A673 (cell line): Measurements from ENCODE around the gene KCMF1. TPM values are rescaled to one million over a fixed set of nuclear protein-coding genes. Genes with fewer than 3 reads are reported as not detected.

Experiments used
- BruUV-seq: library from RNA; stranded (reverse); fragments of 400-500 nt; replicated peaks from 2 replicates; lab custom pipeline; 2021; lab: Mats Ljungman, UMichigan
- CTCF ChIA-PET: fragments of 300-600 bp; sonication (Branson Sonifier 250); formaldehyde crosslinking; loops from one replicate; lab custom pipeline; 2022; ENCODE audit warnings: antibody characterized with exemption; lab: Charles Lee
- POLR2A ChIA-PET: fragments of 300-600 bp; sonication (Branson Sonifier 250); formaldehyde crosslinking; loops from one replicate; lab custom pipeline; 2022; ENCODE audit warnings: antibody characterized with exemption; ENCODE audit not compliant: low non-redundant PET; lab: Charles Lee
- DNase-seq: peaks from one replicate; pipeline ENCODE4 v3.0.0-alpha.2; 2015; ENCODE audit warnings: low spot score
- H3K27ac ChIP-seq: fragments of 200-600 bp; sonication (generic); 2 replicates; pipeline ENCODE4 v1.5.1; 2016; ENCODE audit warnings: mixed run types, low read depth, mild to moderate bottlenecking, mixed read lengths, antibody characterized with exemption, low read length; ENCODE audit not compliant: poor library complexity, severe bottlenecking
- H3K27me3 ChIP-seq: fragments of 200-600 bp; sonication (generic); replicated peaks from 2 replicates; pipeline ENCODE4 v1.6.1; 2017; ENCODE audit warnings: mixed run types, low read depth, mild to moderate bottlenecking, mixed read lengths, antibody characterized with exemption, low read length; ENCODE audit not compliant: insufficient read depth, poor library complexity
- H3K36me3 ChIP-seq: fragments of 200-600 bp; sonication (generic); 2 replicates; pipeline ENCODE4 v1.6.1; 2016; ENCODE audit warnings: mixed run types, mild to moderate bottlenecking, mixed read lengths, antibody characterized with exemption, low read length; ENCODE audit not compliant: insufficient read depth, poor library complexity, severe bottlenecking
- H3K4me1 ChIP-seq: fragments of 200-600 bp; sonication (generic); 2 replicates; pipeline ENCODE4 v1.6.1; 2017; ENCODE audit warnings: mixed run types, mild to moderate bottlenecking, mixed read lengths, antibody characterized with exemption, low read length; ENCODE audit not compliant: insufficient read depth, poor library complexity, severe bottlenecking
- H3K4me3 ChIP-seq: fragments of 200-600 bp; sonication (generic); 2 replicates; pipeline ENCODE4 v1.5.1; 2016; ENCODE audit warnings: low read depth, mixed run types, mild to moderate bottlenecking, mixed read lengths, low read length; ENCODE audit not compliant: poor library complexity, severe bottlenecking
- H3K9me3 ChIP-seq: fragments of 200-600 bp; sonication (generic); 2 replicates; pipeline ENCODE4 v1.6.1; 2016; ENCODE audit warnings: mixed run types, low read depth, mild to moderate bottlenecking, mixed read lengths, antibody characterized with exemption, low read length; ENCODE audit not compliant: poor library complexity, severe bottlenecking
- EZH2 ChIP-seq: fragments of 200-600 bp; sonication (generic); IDR thresholded peaks from 2 replicates; pipeline ENCODE4 v1.6.1; 2017; ENCODE audit warnings: borderline replicate concordance, low read depth, mild to moderate bottlenecking, mixed read lengths, antibody characterized with exemption, low read length; ENCODE audit not compliant: poor library complexity, severe bottlenecking
- intact Hi-C: fragments of 100-400 bp; cut with micrococcal nuclease; formaldehyde crosslinking; loops from one replicate; pipeline ENCODE4 v1.10.0; 2022; ENCODE audit not compliant: unreplicated experiment
- total RNA-seq: library from RNA; stranded (reverse); gene quantifications from 2 replicates; pipeline ENCODE4 v1.2.3, GENCODE V29; 2021
- TF ChIP-seq, protein P1 (sequence below): fragments of 300-800, 200-600 bp; sonication (generic); conservative IDR thresholded peaks from 2 replicates; pipeline ENCODE4 v1.5.1; 2017; ENCODE audit warnings: low read depth, mild to moderate bottlenecking, antibody characterized with exemption, low read length, moderate library complexity, mixed read lengths

KCMF1 gene
- total RNA-seq, 1 experiment from 2014 or later, result 110 TPM

GRCh38 chr2:84931384-84931821 is 39.6 kb upstream of the KCMF1 start:
- intact Hi-C loops, result no loop called here
- BruUV-seq, result no TSS peak
- no peak for DNase-seq
- H3K27me3 ChIP-seq, result no peaks in the 10 kb centered on the region
- no peaks in the 10 kb centered on the region for H3K9me3 ChIP-seq
- ChIA-PET CTCF (interaction anchor here (0.6 kb wide), 1 partner anchor 22 kb away, joined by 3 read pairs; no protein-coding TSS in a partner anchor), POLR2A (no interaction called here)
- H3K4me3 ChIP-seq, result no peak overlapping the region
- H3K27ac ChIP-seq, result no peak overlapping the region
- no peaks in the 10 kb centered on the region for H3K36me3 ChIP-seq
- peaks cover 4% of the 10 kb centered on the region for H3K4me1 ChIP-seq
- TF ChIP-seq, protein P1, sequence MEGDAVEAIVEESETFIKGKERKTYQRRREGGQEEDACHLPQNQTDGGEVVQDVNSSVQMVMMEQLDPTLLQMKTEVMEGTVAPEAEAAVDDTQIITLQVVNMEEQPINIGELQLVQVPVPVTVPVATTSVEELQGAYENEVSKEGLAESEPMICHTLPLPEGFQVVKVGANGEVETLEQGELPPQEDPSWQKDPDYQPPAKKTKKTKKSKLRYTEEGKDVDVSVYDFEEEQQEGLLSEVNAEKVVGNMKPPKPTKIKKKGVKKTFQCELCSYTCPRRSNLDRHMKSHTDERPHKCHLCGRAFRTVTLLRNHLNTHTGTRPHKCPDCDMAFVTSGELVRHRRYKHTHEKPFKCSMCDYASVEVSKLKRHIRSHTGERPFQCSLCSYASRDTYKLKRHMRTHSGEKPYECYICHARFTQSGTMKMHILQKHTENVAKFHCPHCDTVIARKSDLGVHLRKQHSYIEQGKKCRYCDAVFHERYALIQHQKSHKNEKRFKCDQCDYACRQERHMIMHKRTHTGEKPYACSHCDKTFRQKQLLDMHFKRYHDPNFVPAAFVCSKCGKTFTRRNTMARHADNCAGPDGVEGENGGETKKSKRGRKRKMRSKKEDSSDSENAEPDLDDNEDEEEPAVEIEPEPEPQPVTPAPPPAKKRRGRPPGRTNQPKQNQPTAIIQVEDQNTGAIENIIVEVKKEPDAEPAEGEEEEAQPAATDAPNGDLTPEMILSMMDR, result no peak
- no peak for TF ChIP-seq EZH2

- Histone ChIP-seq H3K4me1 (no peaks in the 10 kb centered on the region), H3K27me3 (no peaks in the 10 kb centered on the region), H3K9me3 (no peaks in the 10 kb centered on the region), H3K4me3 (no peak overlapping the region), H3K27ac (no peak overlapping the region), H3K36me3 (no peaks in the 10 kb centered on the region)
- no peak for DNase-seq
- ChIA-PET CTCF (no interaction called here), POLR2A (no interaction called here)
- intact Hi-C loops, result no loop called here
- TF ChIP-seq EZH2, result no peak
- TF ChIP-seq, protein P1, result no peak
- no TSS peak for BruUV-seq
Measured at GRCh38 chr2:84938194-84938879, 32.6 kb upstream of the KCMF1 start.

GRCh38 chr2:84939426-84940087 is 31.4 kb upstream of the KCMF1 start:
- intact Hi-C loops, result no loop called here
- no peak for DNase-seq
- ChIA-PET POLR2A (no interaction called here), CTCF (no interaction called here)
- H3K4me3 ChIP-seq, result no peak overlapping the region
- H3K27me3 ChIP-seq, result no peaks in the 10 kb centered on the region
- TF ChIP-seq, protein P1, result no peak
- TF ChIP-seq EZH2, result no peak
- no TSS peak for BruUV-seq
- H3K27ac ChIP-seq, result no peak overlapping the region
- H3K36me3 ChIP-seq, result no peaks in the 10 kb centered on the region
- H3K4me1 ChIP-seq, result no peaks in the 10 kb centered on the region
- H3K9me3 ChIP-seq, result no peaks in the 10 kb centered on the region
